ENCODE data around the gene ABCA3. TPM values are rescaled to one million over a fixed set of nuclear protein-coding genes. Genes with fewer than 3 reads are reported as not detected.

ABCA3 gene
- total and polyA plus RNA-seq, 9 donors: 2.0 to 11.3 (median 6.9) TPM

GRCh38 chr16:2238150-2238837, 102.2 kb downstream of the ABCA3 start:
- no peak for DNase-seq
- H3K4me1 ChIP-seq (ENCODE audit: insufficient read depth): peaks cover 7% of the 10 kb centered on the region
- 64 to 69% (median 65%) methylated on average over 12 to 18 of the region's 18 CpGs for WGBS, 3 donors
- H3K36me3 ChIP-seq: no peaks in the 10 kb centered on the region
- no peak overlapping the region for H3K27ac ChIP-seq
- H3K9me3 ChIP-seq: peaks cover 0 to 3% of the 10 kb centered on the region in 2 donors
- intact Hi-C loops (cut with DNase I): no loop called here
- no peak overlapping the region for H3K4me3 ChIP-seq
- TF ChIP-seq EP300 (IDR thresholded peaks at IDR 0.05): no peak
- TF ChIP-seq CTCF (IDR thresholded peaks at IDR 0.05): no peak
- no peak for TF ChIP-seq POLR2A (IDR thresholded peaks at IDR 0.05)
- H3K27me3 ChIP-seq: no peaks in the 10 kb centered on the region

GRCh38 chr16:2237493-2238149, 102.9 kb downstream of the ABCA3 start:
- no peak overlapping the region for H3K27ac ChIP-seq
- no peak overlapping the region for H3K4me3 ChIP-seq
- H3K4me1 ChIP-seq (ENCODE audit: insufficient read depth): peaks cover 7% of the 10 kb centered on the region
- no peak for DNase-seq
- TF ChIP-seq POLR2A (IDR thresholded peaks at IDR 0.05): no peak
- no peak for TF ChIP-seq EP300 (IDR thresholded peaks at IDR 0.05)
- TF ChIP-seq CTCF (IDR thresholded peaks at IDR 0.05): no peak
- peaks cover 0 to 3% of the 10 kb centered on the region in 2 donors for H3K9me3 ChIP-seq
- H3K36me3 ChIP-seq: no peaks in the 10 kb centered on the region
- 33 to 44% (median 39%) methylated on average over 41 to 65 of the region's 65 CpGs for WGBS, 3 donors
- intact Hi-C loops (cut with DNase I): no loop called here
- H3K27me3 ChIP-seq: no peaks in the 10 kb centered on the region

- H3K27me3 ChIP-seq: no peaks in the 10 kb centered on the region
- peaks cover 7% of the 10 kb centered on the region for H3K4me1 ChIP-seq (ENCODE audit: insufficient read depth)
- H3K4me3 ChIP-seq: no peak overlapping the region
- no peak overlapping the region for H3K27ac ChIP-seq
- WGBS, 3 donors: 4 to 11% (median 5%) methylated on average over 7 to 40 of the region's 40 CpGs
- H3K36me3 ChIP-seq: no peaks in the 10 kb centered on the region
- intact Hi-C loops (cut with DNase I): no loop called here
- peaks cover 0 to 3% of the 10 kb centered on the region in 2 donors for H3K9me3 ChIP-seq
- DNase-seq: peak in 1 of 5 donors; percentile 24
- TF ChIP-seq POLR2A (IDR thresholded peaks at IDR 0.05) (no peak), EP300 (IDR thresholded peaks at IDR 0.05) (no peak), CTCF (IDR thresholded peaks at IDR 0.05) (no peak)
Measured at GRCh38 chr16:2237102-2237482, 103.4 kb downstream of the ABCA3 start.

- Histone ChIP-seq H3K9me3 (peaks cover 0 to 3% of the 10 kb centered on the region in 2 donors), H3K27me3 (no peaks in the 10 kb centered on the region), H3K27ac (no peak within 1 kb of the TSS), H3K4me3 (no peak within 1 kb of the TSS), H3K36me3 (no peaks in the 10 kb centered on the region), H3K4me1 (ENCODE audit: insufficient read depth) (peaks cover 7% of the 10 kb centered on the region)
- no peak for TF ChIP-seq CTCF (IDR thresholded peaks at IDR 0.05)
- peak in 1 of 5 donors; percentile 20 for DNase-seq
- intact Hi-C loops (cut with DNase I): no loop called here
- 2 to 3% (median 2%) methylated on average over 50 to 64 of the region's 64 CpGs for WGBS, 3 donors
Measured at GRCh38 chr16:2236337-2237101, 104.0 kb downstream of the ABCA3 start, which contains the start of gene DNASE1L2. Gene DNASE1L2, plus strand, starts transcription at chr16:2236444. Its CDS starts 373 bp downstream, at chr16:2236817.
